Caco-2 (cell line): ENCODE results near the gene DPP9. TPM values are rescaled to one million over a fixed set of nuclear protein-coding genes. Genes with fewer than 3 reads are reported as not detected.
A peak's percentile ranks its signal among the peaks of the same experiment; 100 is the strongest.

Experiments used
- BruUV-seq: library from RNA; stranded (reverse); fragments of 400-500 nt; replicated peaks from 2 replicates; lab custom pipeline; 2021; lab: Mats Ljungman, UMichigan
- CTCF ChIA-PET: fragments of 300-600 bp; sonication (Branson Sonifier 250); formaldehyde crosslinking; loops from one replicate; lab custom pipeline; 2022; ENCODE audit warnings: antibody characterized with exemption; lab: Charles Lee
- POLR2A ChIA-PET: fragments of 300-600 bp; sonication (Branson Sonifier 250); formaldehyde crosslinking; loops from one replicate; lab custom pipeline; 2022; ENCODE audit warnings: antibody characterized with exemption; lab: Charles Lee
- DNase-seq, 2 experiments: peaks; one replicate each; pipeline versions ENCODE4 v3.0.0 to v3.0.0-alpha.2; 2020 to 2022
- H3K27me3 ChIP-seq: replicated peaks from 2 replicates; pipeline ENCODE4 v1.6.0; 2011; ENCODE audit warnings: low read length; ENCODE audit not compliant: control insufficient read depth, insufficient read depth
- H3K36me3 ChIP-seq: 2 replicates; pipeline ENCODE4 v1.5.1; 2011; ENCODE audit warnings: low read length; ENCODE audit not compliant: control insufficient read depth, insufficient read depth
- H3K4me1 ChIP-seq: fragments of 250-450 bp; sonication (Bioruptor Pico); 2 replicates; pipeline ENCODE4 v1.5.1; 2020; ENCODE audit warnings: mild to moderate bottlenecking
- H3K4me3 ChIP-seq: 2 replicates; pipeline ENCODE4 v1.5.1; 2011; ENCODE audit warnings: low read depth, mild to moderate bottlenecking, control low read depth, low read length
- H3K9me3 ChIP-seq: fragments of 250-450 bp; sonication (Bioruptor Pico); 2 replicates; pipeline ENCODE4 v1.5.1; 2020; ENCODE audit warnings: mild to moderate bottlenecking, moderate library complexity
- H3K27ac Mint-ChIP-seq: one replicate; pipeline ENCODE4 v1.8.0; 2022; ENCODE audit warnings: mixed read lengths; ENCODE audit not compliant: unreplicated experiment
- H3K27me3 Mint-ChIP-seq: one replicate; pipeline ENCODE4 v1.8.0; 2022; ENCODE audit warnings: mixed read lengths; ENCODE audit not compliant: insufficient read depth, unreplicated experiment
- H3K36me3 Mint-ChIP-seq: one replicate; pipeline ENCODE4 v1.8.0; 2022; ENCODE audit warnings: mild to moderate bottlenecking, mixed read lengths; ENCODE audit not compliant: insufficient read depth, unreplicated experiment
- H3K4me1 Mint-ChIP-seq: one replicate; pipeline ENCODE4 v1.8.0; 2022; ENCODE audit warnings: low read depth, mixed read lengths; ENCODE audit not compliant: unreplicated experiment
- H3K4me3 Mint-ChIP-seq: one replicate; pipeline ENCODE4 v1.8.0; 2022; ENCODE audit warnings: mild to moderate bottlenecking, moderate library complexity, mixed read lengths; ENCODE audit not compliant: unreplicated experiment
- H3K9me3 Mint-ChIP-seq: one replicate; pipeline ENCODE4 v1.8.0; 2022; ENCODE audit warnings: mixed read lengths; ENCODE audit not compliant: unreplicated experiment
- intact Hi-C: fragments of 100-400 bp; cut with micrococcal nuclease; formaldehyde crosslinking; loops from one replicate; pipeline ENCODE4 v1.10.0; 2022; ENCODE audit not compliant: unreplicated experiment
- total RNA-seq: library from RNA; stranded (reverse); gene quantifications from 2 replicates; pipeline ENCODE4 v1.2.3, GENCODE V29; 2022
- TF ChIP-seq, protein P1 (sequence below), 2 experiments: fragments of 200-600 bp in 1 of 2; IDR thresholded peaks; 1 replicate in 1 of 2; 2 replicates in 1 of 2; pipeline versions ENCODE4 v1.5.1 to v1.8.0; 2011 to 2022; ENCODE audit warnings: antibody characterized with exemption in 1 of 2, control low read depth in 1 of 2, inconsistent platforms in 1 of 2, low read depth in 1 of 2, low read length in 1 of 2, mild to moderate bottlenecking in 1 of 2, moderate library complexity in 1 of 2; ENCODE audit not compliant: insufficient read depth in 1 of 2, severe bottlenecking in 1 of 2, unreplicated experiment in 1 of 2

Gene DPP9
- total RNA-seq, 1 experiment from 2014 or later = 63.2 TPM

- peaks cover 8% of the 10 kb centered on the region; the same call in 1 of the 2 replicates for H3K4me1 ChIP-seq
- Mint-ChIP-seq H3K27me3 (peaks cover 3% of the 10 kb centered on the region), H3K4me1 (no peaks in the 10 kb centered on the region), H3K27ac (no peak overlapping the region), H3K36me3 (peaks cover 9% of the 10 kb centered on the region), H3K4me3 (peak overlapping the region; percentile 56), H3K9me3 (no peaks in the 10 kb centered on the region)
- H3K4me3 ChIP-seq = peak overlapping the region; percentile 54
- H3K9me3 ChIP-seq = no peaks in the 10 kb centered on the region
- DNase-seq = no peak
- ChIA-PET CTCF (no interaction called here), POLR2A (no interaction called here)
- intact Hi-C loops = no loop called here
- TF ChIP-seq, protein P1, sequence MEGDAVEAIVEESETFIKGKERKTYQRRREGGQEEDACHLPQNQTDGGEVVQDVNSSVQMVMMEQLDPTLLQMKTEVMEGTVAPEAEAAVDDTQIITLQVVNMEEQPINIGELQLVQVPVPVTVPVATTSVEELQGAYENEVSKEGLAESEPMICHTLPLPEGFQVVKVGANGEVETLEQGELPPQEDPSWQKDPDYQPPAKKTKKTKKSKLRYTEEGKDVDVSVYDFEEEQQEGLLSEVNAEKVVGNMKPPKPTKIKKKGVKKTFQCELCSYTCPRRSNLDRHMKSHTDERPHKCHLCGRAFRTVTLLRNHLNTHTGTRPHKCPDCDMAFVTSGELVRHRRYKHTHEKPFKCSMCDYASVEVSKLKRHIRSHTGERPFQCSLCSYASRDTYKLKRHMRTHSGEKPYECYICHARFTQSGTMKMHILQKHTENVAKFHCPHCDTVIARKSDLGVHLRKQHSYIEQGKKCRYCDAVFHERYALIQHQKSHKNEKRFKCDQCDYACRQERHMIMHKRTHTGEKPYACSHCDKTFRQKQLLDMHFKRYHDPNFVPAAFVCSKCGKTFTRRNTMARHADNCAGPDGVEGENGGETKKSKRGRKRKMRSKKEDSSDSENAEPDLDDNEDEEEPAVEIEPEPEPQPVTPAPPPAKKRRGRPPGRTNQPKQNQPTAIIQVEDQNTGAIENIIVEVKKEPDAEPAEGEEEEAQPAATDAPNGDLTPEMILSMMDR (IDR thresholded peaks at IDR 0.05; ENCODE audit: insufficient read depth in 1 of 2, low read depth in 1 of 2, low read length in 1 of 2, severe bottlenecking in 1 of 2, unreplicated experiment in 1 of 2) = no peak
- H3K36me3 ChIP-seq = no peaks in the 10 kb centered on the region
- no peaks in the 10 kb centered on the region for H3K27me3 ChIP-seq
- no TSS peak for BruUV-seq
These were observed 36.6 kb upstream of the DPP9 start for GRCh38 chr19:4760285-4760650.

DNA sequence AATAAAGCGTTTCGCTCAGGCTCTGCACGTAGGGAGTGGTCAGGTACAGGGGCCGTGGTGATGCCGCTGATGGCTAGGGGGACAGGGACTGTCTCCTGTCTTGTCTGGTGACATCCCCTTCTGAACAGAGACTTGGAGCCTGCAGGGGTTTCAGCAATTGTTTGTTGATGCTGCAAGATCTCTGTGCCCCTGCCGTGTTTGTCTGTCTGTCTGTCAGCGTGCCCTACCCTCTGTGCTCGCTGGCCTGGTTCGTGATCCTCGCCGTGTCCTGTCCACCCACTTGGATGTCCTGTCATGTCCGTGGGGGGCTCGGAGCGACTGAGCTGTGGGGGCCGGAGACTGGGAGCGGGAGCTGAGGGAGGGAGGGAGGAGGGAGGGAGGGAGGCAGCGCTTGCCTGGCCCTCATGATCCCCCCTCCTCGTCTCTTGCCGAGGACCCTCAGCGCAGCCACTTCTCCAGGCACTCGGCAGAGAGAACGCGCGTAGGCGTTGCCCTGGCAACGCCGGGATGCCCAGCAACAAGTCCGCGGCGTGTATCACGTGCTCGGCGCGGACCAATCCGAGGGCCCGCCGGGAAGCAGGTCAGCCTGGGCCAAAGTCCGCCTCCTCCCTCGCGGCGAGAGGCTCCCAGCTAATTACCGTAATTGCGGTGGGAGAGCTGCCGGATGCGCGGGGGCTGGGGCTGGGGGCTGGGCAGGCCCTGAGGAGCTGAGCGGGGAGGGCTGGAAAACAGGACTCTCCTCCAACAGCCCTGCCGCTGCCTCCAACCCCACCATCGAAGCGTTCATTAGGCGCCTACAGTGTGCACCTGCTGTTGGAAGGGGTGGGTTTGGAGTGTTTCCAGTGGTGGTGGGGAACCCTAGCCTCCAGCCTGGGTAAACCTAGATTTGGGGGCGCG lies 36.0 kb upstream of the DPP9 start:
- peak overlapping the region; percentile 76 for H3K27ac Mint-ChIP-seq
- CTCF ChIA-PET = interaction anchor here (0.6 kb wide), 1 partner anchor 10 kb away, joined by 3 read pairs; no protein-coding TSS in a partner anchor

GRCh38 chr19:4758659-4759058 lies 35.0 kb upstream of the DPP9 start:
- Mint-ChIP-seq H3K27ac (peak overlapping the region; percentile 76), H3K9me3 (no peaks in the 10 kb centered on the region), H3K27me3 (peaks cover 3% of the 10 kb centered on the region), H3K4me1 (no peaks in the 10 kb centered on the region), H3K4me3 (no peak overlapping the region), H3K36me3 (peaks cover 9% of the 10 kb centered on the region)
- ChIA-PET CTCF (no interaction called here), POLR2A (no interaction called here)
- TF ChIP-seq, protein P1 (IDR thresholded peaks at IDR 0.05; ENCODE audit: insufficient read depth in 1 of 2, low read depth in 1 of 2, low read length in 1 of 2, severe bottlenecking in 1 of 2, unreplicated experiment in 1 of 2) = no peak
- no peak for DNase-seq
- H3K4me1 ChIP-seq = peaks cover 8% of the 10 kb centered on the region; the same call in 1 of the 2 replicates
- no peaks in the 10 kb centered on the region for H3K36me3 ChIP-seq
- H3K27me3 ChIP-seq = no peaks in the 10 kb centered on the region
- H3K9me3 ChIP-seq = no peaks in the 10 kb centered on the region
- intact Hi-C loops = no loop called here
- no TSS peak for BruUV-seq
- no peak overlapping the region for H3K4me3 ChIP-seq

More for the DNA sequence above, 36.0 kb upstream of the DPP9 start:
- peaks cover 8% of the 10 kb centered on the region; the same call in 1 of the 2 replicates for H3K4me1 ChIP-seq
- Mint-ChIP-seq H3K4me1 (no peaks in the 10 kb centered on the region), H3K36me3 (peaks cover 9% of the 10 kb centered on the region), H3K4me3 (peak overlapping the region; percentile 56), H3K9me3 (no peaks in the 10 kb centered on the region), H3K27me3 (peaks cover 3% of the 10 kb centered on the region)
- DNase-seq = peak; percentile 94 to 95
- no peaks in the 10 kb centered on the region for H3K36me3 ChIP-seq
- no peaks in the 10 kb centered on the region for H3K9me3 ChIP-seq
- TF ChIP-seq, protein P1 (IDR thresholded peaks at IDR 0.05; ENCODE audit: insufficient read depth in 1 of 2, low read depth in 1 of 2, low read length in 1 of 2, severe bottlenecking in 1 of 2, unreplicated experiment in 1 of 2) = no peak
- no peaks in the 10 kb centered on the region for H3K27me3 ChIP-seq
- POLR2A ChIA-PET = interaction anchor here (0.6 kb wide), 2 partner anchors 10 to 14 kb away, joined by 3 to 8 read pairs; no protein-coding TSS in a partner anchor
- intact Hi-C loops = no loop called here
- BruUV-seq = no TSS peak
- peak overlapping the region; percentile 54 for H3K4me3 ChIP-seq
